HepG2 (cell line): ENCODE measurements around the gene PRXL2A. TPM values are rescaled to one million over a fixed set of nuclear protein-coding genes. Genes with fewer than 3 reads are reported as not detected.

Experiments used
- GPN1 ChIP-seq: sonication (generic); formaldehyde crosslinking; IDR thresholded peaks from 2 replicates; pipeline ENCODE4 v1.5.1; 2020; ENCODE audit warnings: missing genetic modification reagents, borderline replicate concordance
- HBP1 ChIP-seq: IDR thresholded peaks from 2 replicates; pipeline ENCODE4 v1.6.1; 2016; ENCODE audit warnings: low read depth, control low read depth
- NFKB2 ChIP-seq: sonication (generic); formaldehyde crosslinking; IDR thresholded peaks from 2 replicates; pipeline ENCODE4 v1.4.0; 2020; ENCODE audit warnings: missing genetic modification reagents, borderline replicate concordance
- RXRB ChIP-seq: IDR thresholded peaks from 2 replicates; pipeline ENCODE4 v1.6.1; 2016; ENCODE audit warnings: borderline replicate concordance, missing genetic modification reagents, missing compliant biosample characterization
- SMYD3 ChIP-seq: sonication (generic); formaldehyde crosslinking; IDR thresholded peaks from 2 replicates; pipeline ENCODE4 v1.8.1; 2023; ENCODE audit warnings: mild to moderate bottlenecking, missing genetic modification reagents
- ZNF275 ChIP-seq: sonication (generic); formaldehyde crosslinking; IDR thresholded peaks from 2 replicates; pipeline ENCODE4 v1.8.0; 2022; ENCODE audit warnings: missing genetic modification reagents, mild to moderate bottlenecking, inconsistent platforms, borderline replicate concordance
- ZNF318 ChIP-seq: sonication (generic); formaldehyde crosslinking; IDR thresholded peaks from 2 replicates; pipeline ENCODE4 v1.4.0; 2020; ENCODE audit warnings: mild to moderate bottlenecking, missing genetic modification reagents
- ZNF883 ChIP-seq: sonication (generic); formaldehyde crosslinking; IDR thresholded peaks from 2 replicates; pipeline ENCODE4 v1.5.1; 2020; ENCODE audit warnings: mild to moderate bottlenecking, missing genetic modification reagents; ENCODE audit errors: not compliant biosample characterization
- ZSCAN9 ChIP-seq: IDR thresholded peaks from 2 replicates; pipeline ENCODE4 v1.6.1; 2016; ENCODE audit warnings: borderline replicate concordance
- polyA plus RNA-seq, 8 experiments: library from polyadenylated mRNA; depleted of rRNA in 3 of 8; stranded (reverse) in 7 of 8; unstranded in 1 of 8; fragments of >200 nt; fragmentation: Illumina TruSeq in 4 of 8; extraction: Trizol in 4 of 8; gene quantifications; 2 replicates each; pipeline versions ENCODE4 v1.2.1 to v1.2.3, GENCODE V29; 2011 to 2016; ENCODE audit warnings: low read depth in 4 of 8, missing spikeins in 1 of 8, mixed read lengths in 1 of 8; ENCODE audit not compliant: insufficient read depth in 1 of 8
- total RNA-seq, 5 experiments: library from RNA; depleted of rRNA; stranded (reverse); fragments of >200 nt; fragmentation: Illumina TruSeq; extraction: Trizol; gene quantifications; 2 replicates each; pipeline ENCODE4 v1.2.3, GENCODE V29; 2016; ENCODE audit warnings: low read depth in 1 of 5

The PRXL2A gene
- total and polyA plus RNA-seq, 2 of the 13 experiments (the other 11 are each of a cell fraction or from before 2014, with no cell fraction given), result 43.9 to 79.9 TPM

- no peak for TF ChIP-seq ZNF318 (CRISPR knock-in tag)
- TF ChIP-seq SMYD3 (CRISPR knock-in tag), result no peak
- TF ChIP-seq HBP1 (CRISPR knock-in tag), result no peak
- TF ChIP-seq GPN1, result no peak
- TF ChIP-seq NFKB2, result peak; percentile 77; the same call in 1 of the 2 replicates
- TF ChIP-seq RXRB (CRISPR knock-in tag), result no peak
- TF ChIP-seq ZNF275, result no peak
- TF ChIP-seq ZNF883 (CRISPR knock-in tag), result peak; percentile 38
- no peak for TF ChIP-seq ZSCAN9 (CRISPR knock-in tag)
Observed at GRCh38 chr10:80454513-80455460, 46.4 kb downstream of the PRXL2A start (continued).
